GM13977 (cell line): Measurements from ENCODE around the gene SLAMF6.

ENCODE experiments used
- DNase-seq: peaks from one replicate; pipeline ENCODE4 v3.0.0; 2012; ENCODE audit warnings: low spot score
- in situ Hi-C: fragments of 300-500 bp; cut with MboI; formaldehyde crosslinking; loops from one replicate; pipeline ENCODE4 v1.12.0; 2022; ENCODE audit warnings: low sequenced_read_pairs, low pct_unique_long_range_greater_than_20kb, mixed read lengths, inconsistent platforms; ENCODE audit not compliant: unreplicated experiment
- TF ChIP-seq, protein P1 (sequence below): IDR thresholded peaks from 2 replicates; pipeline ENCODE4 v1.5.1; 2012; ENCODE audit warnings: mild to moderate bottlenecking, control low read depth; ENCODE audit not compliant: insufficient read depth; ENCODE audit errors: extremely low read depth, missing control alignments

SLAMF6 gene

DNA sequence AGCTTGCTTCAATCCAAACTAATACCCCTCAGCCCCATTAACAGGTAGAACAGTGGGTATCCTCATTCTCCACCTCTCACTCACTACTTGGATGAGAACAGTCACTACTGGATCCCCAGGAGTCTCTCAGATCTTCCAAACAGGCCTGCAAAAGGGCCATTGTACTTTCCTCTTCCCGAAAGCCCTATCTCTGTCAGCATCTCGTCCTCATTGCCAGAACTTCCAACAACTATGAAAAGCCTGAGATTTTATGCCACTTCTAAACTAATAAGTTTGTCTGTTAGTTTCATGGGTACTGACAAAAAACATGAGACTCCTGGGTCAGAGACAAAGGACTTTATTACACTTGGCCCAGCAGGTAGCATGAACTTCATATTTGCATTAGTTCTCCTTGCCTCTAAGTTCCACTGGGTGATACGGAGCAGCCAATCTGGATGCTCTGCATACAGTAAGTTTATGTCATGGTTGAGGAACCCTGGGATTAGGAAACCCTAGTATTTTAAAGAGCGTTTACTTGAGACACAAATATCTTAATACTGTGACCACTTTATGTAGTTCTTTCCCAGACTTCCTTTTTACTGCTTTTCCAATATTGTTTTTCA, 84.6 kb downstream of the SLAMF6 start:
- DNase-seq: no peak
- in situ Hi-C loops: loop anchor here (25.0 kb wide), 1 partner anchor 99 kb away; no protein-coding TSS in a partner anchor
- TF ChIP-seq, protein P1, sequence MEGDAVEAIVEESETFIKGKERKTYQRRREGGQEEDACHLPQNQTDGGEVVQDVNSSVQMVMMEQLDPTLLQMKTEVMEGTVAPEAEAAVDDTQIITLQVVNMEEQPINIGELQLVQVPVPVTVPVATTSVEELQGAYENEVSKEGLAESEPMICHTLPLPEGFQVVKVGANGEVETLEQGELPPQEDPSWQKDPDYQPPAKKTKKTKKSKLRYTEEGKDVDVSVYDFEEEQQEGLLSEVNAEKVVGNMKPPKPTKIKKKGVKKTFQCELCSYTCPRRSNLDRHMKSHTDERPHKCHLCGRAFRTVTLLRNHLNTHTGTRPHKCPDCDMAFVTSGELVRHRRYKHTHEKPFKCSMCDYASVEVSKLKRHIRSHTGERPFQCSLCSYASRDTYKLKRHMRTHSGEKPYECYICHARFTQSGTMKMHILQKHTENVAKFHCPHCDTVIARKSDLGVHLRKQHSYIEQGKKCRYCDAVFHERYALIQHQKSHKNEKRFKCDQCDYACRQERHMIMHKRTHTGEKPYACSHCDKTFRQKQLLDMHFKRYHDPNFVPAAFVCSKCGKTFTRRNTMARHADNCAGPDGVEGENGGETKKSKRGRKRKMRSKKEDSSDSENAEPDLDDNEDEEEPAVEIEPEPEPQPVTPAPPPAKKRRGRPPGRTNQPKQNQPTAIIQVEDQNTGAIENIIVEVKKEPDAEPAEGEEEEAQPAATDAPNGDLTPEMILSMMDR: no peak

DNA sequence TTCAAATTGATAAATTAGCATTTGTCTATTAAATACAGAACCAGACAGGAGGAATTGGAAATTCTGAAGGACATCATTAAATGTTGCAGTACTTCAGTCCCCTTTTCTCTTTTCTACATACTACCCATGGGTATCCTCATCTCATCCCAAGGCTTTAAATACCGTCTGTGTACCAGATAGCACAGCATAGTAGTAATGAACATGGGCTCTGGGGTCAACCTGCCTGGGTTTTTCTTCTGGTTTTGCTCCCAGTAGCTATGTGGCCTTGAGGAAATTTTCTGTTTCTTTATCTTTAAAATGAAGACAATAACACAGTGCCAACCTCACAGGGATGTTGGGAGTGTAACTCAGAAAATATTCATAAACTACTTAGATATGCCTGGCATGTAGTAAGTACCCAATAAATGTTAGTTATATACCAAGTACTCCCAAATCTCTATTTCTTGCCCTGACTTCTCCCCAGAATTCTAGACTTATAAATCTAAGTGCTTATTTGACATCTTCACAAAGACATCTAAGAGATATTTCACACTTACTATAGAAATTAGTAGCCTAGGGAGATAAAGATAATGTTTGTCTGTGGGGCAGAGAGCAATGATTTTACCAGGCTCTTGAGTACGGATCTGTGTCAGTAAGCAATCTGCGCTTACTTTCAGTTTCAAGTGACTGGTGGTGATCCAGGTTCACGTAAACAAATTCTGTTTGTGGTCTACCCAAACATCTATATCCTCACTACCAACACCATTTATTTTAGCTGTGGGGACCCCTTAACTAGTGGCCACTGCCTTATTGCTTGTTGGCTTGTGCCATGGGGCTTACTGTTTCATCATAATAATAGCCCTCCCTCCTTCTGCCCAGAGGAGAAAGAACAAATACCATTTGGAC, 85.4 kb downstream of the SLAMF6 start:
- TF ChIP-seq, protein P1: no peak
- DNase-seq: no peak
- in situ Hi-C loops: loop anchor here (25.0 kb wide), 1 partner anchor 100 kb away; no protein-coding TSS in a partner anchor

DNA sequence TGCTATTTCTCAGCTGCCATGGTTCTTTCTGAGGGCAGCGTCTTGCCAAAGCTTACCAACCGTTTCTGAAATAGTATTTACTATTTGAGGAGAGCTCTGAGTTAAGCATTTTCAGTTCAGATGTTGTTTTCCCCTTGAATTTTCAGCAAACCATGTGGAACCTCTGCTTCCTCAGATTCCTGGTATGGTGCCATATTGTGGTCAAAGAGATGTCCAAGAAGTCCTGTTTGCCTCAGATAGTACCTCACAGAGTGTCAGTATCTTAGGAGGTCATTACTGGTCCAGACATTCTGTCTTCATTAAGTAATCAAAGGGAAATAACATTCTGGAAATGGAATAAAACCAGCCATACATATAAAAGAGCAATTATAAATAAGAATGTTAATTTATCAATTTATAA, 86.1 kb downstream of the SLAMF6 start:
- in situ Hi-C loops: loop anchor here (25.0 kb wide), 1 partner anchor 100 kb away; no protein-coding TSS in a partner anchor
- DNase-seq: no peak
- TF ChIP-seq, protein P1: no peak
